Activated CD4-positive, CD25-positive, alpha-beta regulatory T cell treated with anti-CD3 and anti-CD28 coated beads, Interleukin-2, amount 50 U/mL, for 72 hours (primary cell): ENCODE measurements around the gene ELOVL3.
"Not testable (repeated sequence)": the region's sequence is repeated elsewhere in the genome, so short reads cannot be mapped to it uniquely, and the experiment has no call there.

Source experiments
- DNase-seq: peaks from one replicate; pipeline ENCODE4 v3.0.0; 2021

ELOVL3 gene

GRCh38 chr10:102225646-102226541 is at the start of gene ELOVL3:
Gene ELOVL3 (plus strand): TSS chr10:102226299. CDS start chr10:102226549, 250 bp downstream.
- DNase-seq = peak; percentile 84

DNA sequence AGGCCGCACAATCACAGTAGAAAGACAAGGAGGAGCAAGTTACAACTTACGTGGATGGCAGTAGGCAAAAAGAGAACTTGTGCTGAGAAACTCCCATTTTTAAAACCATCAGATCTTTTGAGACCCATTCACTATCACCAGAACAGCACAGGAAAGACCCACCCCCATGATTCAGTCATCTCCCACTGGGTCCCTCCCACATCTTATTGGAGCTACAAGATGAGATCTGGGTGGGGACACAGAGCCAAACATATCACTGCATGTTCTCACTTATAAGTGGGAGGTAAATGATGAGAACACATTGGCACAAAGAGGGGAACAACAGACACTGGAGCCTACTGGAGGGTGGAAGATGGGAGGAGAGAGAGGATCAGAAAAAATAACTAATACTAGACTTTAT is 41.5 kb upstream of the ELOVL3 start:
- DNase-seq = no peak

DNA sequence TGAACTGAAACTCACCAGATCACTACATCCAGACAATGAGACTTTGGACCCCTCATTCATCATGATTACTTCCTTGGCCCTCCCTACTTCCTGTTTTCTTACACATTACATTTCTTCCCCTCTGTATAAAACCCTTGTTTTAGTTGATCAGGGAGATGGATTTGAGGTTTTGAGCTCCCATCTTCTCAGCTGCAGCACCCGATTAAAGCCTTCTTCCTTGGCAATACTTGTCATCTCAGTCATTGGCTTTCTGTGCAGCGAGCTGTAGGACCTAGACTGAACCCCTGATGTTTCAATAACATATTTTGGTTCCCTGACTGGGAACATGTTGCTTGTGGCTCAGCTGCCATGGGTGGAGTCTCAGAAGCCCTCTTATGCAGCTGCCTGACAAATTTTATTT is 40.8 kb upstream of the ELOVL3 start:
- DNase-seq = no peak

- DNase-seq = no peak
These were observed 40.1 kb upstream of the ELOVL3 start for GRCh38 chr10:102185811-102186527.

DNA sequence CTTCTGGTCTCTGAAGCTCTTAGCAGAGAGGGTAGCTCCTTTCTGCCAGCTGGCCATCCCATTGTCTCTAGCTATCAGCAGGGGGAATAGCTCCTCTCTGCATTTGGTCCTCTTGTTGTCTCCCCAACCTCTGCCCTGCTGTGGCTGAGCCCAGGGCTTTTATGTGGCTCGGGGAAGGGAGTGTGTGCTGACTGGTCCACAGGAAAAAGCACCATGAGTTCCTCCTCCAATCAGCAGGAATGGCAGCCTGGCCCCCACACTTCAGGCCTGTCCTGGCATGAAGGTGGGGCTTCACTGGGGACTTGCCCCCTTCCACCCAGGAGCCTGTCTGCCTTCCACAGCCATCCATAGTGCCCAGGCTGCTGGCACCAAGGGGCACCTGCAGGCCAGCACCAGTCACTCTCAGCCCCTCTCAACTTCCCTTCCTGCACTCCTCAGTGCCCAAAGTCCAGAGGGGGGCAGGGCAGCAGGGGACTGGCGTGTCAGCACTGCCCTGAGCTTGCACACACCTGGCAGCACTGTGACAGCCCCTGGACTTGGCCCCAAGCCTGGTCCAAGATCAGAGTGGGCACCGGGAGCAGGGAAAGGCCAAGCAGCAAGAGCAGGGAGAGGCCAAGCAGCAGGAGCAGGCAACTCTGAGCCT is 37.7 kb upstream of the ELOVL3 start:
- no peak for DNase-seq

GRCh38 chr10:102188941-102189898 is 36.9 kb upstream of the ELOVL3 start:
- not testable (repeated sequence) for DNase-seq

GRCh38 chr10:102191956-102192355 is 34.1 kb upstream of the ELOVL3 start:
- DNase-seq = no peak

DNA sequence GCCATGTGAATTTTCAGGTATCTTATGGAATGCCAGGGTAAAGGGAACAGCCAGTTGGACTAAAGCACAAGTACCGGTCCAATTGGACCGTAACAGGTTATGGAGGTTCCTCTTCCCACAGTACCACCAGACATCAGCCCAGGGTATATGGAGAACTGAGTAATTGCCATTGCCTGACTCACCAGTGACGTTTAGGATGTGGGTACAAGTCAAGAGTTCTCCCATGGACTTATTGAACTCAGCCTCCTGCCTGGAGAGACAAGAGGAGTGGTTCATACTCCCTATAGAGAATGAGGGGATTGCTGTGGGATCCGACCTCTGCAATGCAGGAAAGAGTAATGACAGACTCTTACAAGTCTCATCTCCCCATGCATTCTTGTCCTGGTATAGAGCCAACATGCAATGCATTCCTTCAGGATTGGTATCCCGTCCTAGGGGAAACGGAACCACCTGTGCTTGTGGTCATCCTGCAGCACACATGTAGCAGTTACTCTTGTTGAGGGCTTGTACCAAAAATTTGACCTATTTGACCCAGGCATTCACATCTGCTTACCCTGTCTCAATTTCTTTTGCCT is 30.7 kb upstream of the ELOVL3 start:
- no peak for DNase-seq

DNA sequence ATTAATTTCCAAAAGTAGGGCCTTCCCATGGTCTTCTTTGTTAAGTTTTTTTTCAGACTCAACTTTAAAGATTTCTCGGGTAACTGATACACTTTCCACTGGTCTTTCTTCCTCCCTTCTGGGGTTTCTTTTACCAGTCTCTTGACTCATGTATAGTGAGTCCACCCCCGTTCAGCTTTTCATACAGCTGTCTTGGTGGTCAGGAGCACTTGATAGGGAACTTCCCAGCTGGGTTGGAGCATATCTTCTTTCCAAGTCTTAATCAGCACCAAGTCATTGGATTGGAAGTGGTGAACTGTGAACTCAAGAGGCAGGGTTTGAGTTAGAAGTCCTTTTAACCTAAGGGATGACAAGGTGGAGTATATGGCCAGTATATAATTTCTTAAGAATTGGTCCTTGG is 29.2 kb upstream of the ELOVL3 start:
- no peak for DNase-seq

GRCh38 chr10:102198027-102198426 is 28.1 kb upstream of the ELOVL3 start:
- DNase-seq = no peak

GRCh38 chr10:102200751-102201640 is 25.1 kb upstream of the ELOVL3 start:
- no peak for DNase-seq

GRCh38 chr10:102202386-102202785 is 23.7 kb upstream of the ELOVL3 start:
- no peak for DNase-seq

DNA sequence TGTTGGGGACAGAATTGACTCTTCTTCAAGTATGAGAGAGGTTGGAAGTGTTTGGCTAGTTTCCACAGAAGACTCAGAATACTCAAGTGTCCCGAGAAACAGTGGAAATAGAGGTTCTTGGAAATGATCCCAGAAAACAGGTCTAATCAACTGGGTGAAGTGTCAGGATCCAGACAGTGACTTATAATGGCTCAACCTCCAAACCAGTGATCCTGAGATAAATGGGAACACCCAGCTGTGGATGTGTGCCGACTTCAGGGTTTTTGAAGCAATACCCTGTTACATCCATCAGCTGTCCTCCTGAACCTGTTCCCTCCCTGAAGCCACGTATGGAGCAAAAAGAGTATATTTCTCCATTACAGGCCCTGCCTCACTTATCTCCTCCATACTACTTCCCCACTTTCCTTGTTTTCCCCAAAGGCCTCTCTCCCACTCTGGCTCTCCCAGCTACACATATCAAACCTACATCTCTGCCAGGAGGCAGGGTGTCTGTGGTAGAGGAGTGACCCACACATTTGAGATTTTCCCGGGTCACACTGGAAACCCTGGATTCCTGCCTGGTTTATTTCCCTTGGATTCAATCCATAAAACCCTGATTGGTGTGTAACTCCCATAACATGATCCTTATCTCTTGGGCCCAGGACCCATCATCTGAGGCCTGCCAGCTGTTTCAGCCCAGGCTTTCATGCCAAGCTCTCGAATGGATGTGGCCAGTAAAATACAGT is 17.6 kb upstream of the ELOVL3 start:
- DNase-seq = no peak

DNA sequence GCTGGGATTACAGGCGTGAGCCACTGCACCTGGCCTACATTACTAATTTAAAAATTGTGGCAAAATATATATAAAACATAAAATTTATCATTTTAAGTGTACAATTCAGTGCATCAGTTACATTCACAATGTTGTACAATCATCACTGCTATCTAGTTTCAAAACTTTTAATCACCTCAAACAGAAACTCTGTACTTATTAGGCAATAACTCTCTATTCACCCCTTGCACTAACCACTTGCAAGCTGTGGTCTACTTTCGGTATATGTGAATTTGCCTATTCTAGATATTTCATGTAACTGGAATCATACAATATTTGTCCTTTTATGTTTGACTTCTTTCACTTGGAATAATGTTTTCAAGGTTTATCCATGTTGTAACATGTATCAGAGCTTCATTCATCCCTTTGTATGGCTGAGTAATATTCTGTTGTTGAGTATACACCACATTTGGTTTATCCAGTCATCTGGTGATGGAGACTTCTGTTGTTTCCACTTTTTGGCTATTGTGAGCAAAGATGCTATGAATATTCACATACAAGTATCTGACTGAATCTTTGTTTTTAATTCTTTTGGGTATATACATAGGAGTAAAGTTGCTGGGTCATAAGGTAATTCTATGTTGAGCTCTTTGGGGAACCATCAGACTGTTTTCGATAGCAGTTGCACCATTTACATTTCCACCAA is 14.3 kb upstream of the ELOVL3 start:
- DNase-seq = no peak

GRCh38 chr10:102213599-102213998 is 12.5 kb upstream of the ELOVL3 start:
- DNase-seq = not testable (repeated sequence)

- no peak for DNase-seq
These were observed 6.7 kb upstream of the ELOVL3 start for GRCh38 chr10:102219370-102219769.

GRCh38 chr10:102220612-102221011 is 5.5 kb upstream of the ELOVL3 start:
- DNase-seq = no peak

GRCh38 chr10:102222797-102223196 is 3.3 kb upstream of the ELOVL3 start:
- DNase-seq = no peak

DNA sequence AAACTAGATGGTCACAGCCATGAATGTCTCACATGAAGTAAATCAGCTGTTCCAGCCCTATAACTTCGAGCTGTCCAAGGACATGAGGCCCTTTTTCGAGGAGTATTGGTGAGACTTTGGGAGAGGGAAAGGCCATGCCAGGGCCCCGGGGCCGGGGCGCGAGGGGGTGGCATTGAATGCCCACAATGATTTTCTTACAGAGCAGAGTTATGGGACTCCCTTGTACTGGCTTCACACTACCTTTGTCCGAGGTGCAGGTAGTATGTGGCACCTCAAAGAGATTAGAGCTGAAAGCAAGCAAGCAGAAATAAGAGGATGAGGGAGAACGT is 407 bp downstream of the ELOVL3 start:
- no peak for DNase-seq

DNA sequence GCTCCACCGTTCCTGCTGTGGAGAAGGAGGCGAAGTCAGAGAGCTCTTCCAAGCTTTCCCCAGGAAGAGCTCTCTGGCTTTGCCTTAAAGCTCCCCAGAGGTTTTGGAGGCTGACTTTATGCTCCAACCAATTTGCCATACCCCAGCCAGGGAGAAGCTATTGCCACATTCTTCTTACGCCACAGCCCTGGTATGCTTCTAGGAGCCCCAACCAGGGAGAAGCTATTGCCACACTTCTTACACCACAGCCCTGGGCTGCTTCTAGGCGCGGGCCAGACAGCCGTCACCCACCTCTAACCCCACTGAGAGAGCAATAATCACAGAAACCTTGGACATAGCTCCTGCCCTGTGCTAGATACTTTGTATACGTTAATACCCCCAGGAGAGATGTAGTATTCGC is 951 bp downstream of the ELOVL3 start:
- no peak for DNase-seq
